GM20000 (cell line): ENCODE measurements around the gene BRICD5.

ENCODE experiments used
- DNase-seq: peaks from one replicate; pipeline ENCODE4 v3.0.0; 2012; ENCODE audit warnings: low spot score
- CTCF ChIP-seq: IDR thresholded peaks from 2 replicates; pipeline ENCODE4 v1.5.1; 2012; ENCODE audit warnings: mild to moderate bottlenecking, control low read depth; ENCODE audit errors: extremely low read depth, missing control alignments

BRICD5 gene

DNA sequence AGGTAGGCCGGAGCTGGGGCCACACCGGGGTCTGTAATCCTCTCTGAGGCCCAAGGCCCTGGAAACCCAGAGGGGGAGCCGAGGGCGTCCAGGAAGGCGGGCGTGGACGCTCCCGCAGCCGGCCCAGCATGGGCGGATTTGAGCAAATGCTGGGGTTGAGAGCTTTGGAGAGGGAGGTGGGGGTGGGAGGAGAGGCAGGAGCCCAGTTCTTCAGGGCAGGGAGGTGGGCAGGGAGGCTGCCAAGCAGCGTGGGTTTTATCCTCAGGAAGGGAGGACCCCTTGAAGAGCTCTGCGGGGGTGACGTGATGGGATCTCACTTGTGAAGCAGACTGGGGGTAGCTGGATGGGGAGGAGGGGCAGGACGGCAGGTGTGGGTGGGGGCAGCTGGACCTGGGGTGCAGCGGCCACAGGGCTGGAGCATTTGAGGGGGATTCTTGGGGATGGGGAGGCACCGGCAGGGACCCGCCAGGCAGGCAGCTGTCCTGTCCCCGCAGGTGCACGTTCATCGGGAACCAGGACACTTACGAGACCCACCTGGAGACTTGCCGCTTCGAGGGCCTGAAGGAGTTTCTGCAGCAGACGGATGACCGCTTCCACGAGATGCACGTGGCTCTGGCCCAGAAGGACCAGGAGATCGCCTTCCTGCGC is 37.9 kb downstream of the BRICD5 start:
- no peak for DNase-seq
- no peak for TF ChIP-seq CTCF

GRCh38 chr16:2171601-2172178 is 39.0 kb downstream of the BRICD5 start:
- DNase-seq: no peak
- TF ChIP-seq CTCF: no peak

GRCh38 chr16:2170587-2171435 is 39.9 kb downstream of the BRICD5 start:
- TF ChIP-seq CTCF: no peak
- no peak for DNase-seq

DNA sequence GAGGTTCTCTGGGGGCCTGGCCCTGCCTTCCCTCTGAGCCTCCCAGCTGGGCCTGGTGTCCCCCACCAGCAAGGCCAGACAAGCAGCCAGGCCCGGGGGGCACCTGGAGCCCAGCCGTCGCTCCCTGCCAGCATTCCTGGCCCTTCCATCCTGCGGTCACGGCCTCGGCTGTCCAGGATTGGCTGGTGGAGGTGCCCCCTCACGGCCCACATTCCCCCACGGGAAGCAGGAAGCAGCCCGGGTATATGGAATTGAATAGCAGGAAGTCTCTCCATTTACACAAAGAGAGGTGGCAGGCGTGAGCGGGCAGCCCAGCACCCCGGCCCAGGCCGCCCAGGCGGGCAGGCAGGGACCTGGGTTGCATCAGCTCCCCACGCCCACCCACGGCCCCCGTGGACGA is 40.6 kb downstream of the BRICD5 start:
- no peak for DNase-seq
- no peak for TF ChIP-seq CTCF

DNA sequence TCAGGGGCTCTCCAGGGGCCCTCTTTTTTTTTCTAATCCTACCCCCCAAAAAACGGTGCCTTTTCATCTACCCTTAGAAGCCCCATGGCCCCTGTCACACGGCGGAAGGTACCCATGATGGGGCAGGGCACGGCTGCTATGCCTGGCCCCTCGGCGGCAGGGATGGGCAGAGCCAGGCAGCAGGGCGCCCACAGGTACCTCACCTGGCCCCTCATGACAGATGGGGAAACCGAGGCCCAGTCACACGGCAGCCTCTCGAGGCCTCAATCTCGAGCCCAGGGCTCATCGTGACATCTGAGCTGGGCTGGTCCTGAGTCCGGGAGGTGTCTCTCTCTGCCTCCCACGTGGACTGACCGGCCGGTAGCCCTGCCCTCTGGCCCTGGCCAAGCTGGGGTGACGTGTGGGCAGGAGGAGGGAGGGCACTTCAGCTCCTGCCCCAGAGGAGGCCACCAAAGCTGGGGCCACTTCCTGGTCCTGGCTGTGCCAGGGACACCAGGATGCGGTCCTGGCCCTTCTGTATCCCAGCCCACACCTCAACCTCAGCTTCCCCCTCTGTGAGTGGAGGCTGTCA is 43.5 kb downstream of the BRICD5 start:
- no peak for TF ChIP-seq CTCF
- DNase-seq: no peak

GRCh38 chr16:2166263-2167067 is 44.2 kb downstream of the BRICD5 start:
- TF ChIP-seq CTCF: no peak

More at GRCh38 chr16:2166263-2167067, 44.2 kb downstream of the BRICD5 start:
- no peak for DNase-seq
